NK-92 treated with Interleukin-12 subunit alpha and Interleukin-12 subunit beta, amount 100 ng/mL, for 24 hours (cell line): ENCODE measurements around the gene MIGA1.
"Not testable (repeated sequence)": the region's sequence is repeated elsewhere in the genome, so short reads cannot be mapped to it uniquely, and the experiment has no call there.

Experiments used
- DNase-seq: peaks from one replicate; lab custom pipeline; 2025; lab: John Stamatoyannopoulos, UW

MIGA1 gene

DNA sequence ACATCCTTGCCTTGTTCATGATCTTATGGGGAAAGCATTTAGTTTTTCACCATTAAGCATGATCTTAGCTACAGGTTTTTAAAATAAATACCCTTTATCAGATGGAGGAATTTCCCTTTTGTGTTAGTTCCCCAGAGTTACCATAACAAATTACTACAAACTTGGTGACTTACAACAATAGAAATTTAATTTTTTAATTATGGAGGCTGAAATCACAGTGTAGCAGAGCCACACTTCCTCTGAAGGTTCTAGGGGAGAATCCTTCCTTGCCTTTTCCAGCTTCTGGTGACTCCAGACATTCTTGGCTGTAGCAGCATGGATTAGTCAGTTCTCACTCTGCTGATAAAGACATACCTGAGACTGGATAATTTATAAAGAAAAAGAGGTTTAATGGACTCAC, 18.5 kb downstream of the MIGA1 start:
- DNase-seq, result no peak

GRCh38 chr1:77802026-77802425, 22.6 kb downstream of the MIGA1 start:
- no peak for DNase-seq

- no peak for DNase-seq
Measured at GRCh38 chr1:77803371-77803770, 23.9 kb downstream of the MIGA1 start.

DNA sequence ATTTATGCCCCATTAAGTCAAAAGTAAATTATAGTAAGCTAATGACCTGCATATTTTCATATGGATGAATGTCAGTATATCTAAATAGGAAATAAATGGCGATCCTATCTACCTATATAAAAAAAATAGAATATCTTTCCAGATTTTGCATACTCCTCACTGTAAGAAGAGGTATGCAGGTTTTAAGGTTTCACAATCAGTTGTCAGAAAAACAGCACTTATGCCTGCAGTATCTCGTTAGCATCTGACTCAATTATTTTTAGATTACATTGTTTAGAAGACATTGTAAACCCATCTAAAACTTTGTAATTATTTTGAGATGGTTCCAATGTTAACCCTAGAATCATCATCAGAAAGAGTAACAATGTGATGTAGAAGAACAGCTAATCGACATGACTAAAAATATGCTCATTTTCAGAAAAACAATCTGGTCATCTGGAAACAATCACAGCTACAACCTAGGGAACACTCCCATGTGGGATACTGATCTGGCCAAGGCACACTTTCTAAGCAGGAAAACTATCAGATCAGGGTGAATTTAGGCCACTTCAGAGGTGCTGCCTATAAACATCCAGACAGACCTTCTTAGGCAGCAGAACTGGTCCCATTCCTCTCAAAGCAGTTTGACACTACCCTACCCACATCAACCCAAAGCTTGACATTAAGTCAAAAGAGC, 30.5 kb downstream of the MIGA1 start:
- DNase-seq, result not testable (repeated sequence)

DNA sequence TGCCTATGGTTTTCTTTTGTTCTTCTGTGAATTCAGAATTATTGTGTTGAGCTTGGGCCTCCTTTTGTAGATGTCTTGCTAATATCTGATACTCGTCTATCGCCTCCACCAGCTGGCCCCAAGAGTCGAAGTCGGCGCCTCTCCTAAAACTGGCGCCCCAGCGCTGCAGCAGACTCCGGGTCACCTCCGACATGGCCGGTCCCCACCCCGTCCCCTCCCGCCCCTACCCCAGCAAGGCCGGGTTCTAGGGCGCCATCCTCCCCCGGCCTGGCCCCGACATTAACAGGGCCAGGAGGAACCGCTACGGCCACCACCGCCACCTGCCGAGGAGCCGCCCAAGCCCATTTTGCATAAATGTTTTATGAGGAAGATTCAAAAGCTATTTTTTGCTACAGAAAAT, 32.1 kb downstream of the MIGA1 start:
- not testable (repeated sequence) for DNase-seq

GRCh38 chr1:77817368-77818209, 38.1 kb downstream of the MIGA1 start:
- no peak for DNase-seq

GRCh38 chr1:77820121-77820520, 40.7 kb downstream of the MIGA1 start:
- DNase-seq, result no peak

GRCh38 chr1:77824079-77824478, 44.6 kb downstream of the MIGA1 start:
- DNase-seq, result no peak

GRCh38 chr1:77824694-77825093, 45.2 kb downstream of the MIGA1 start:
- DNase-seq, result no peak

DNA sequence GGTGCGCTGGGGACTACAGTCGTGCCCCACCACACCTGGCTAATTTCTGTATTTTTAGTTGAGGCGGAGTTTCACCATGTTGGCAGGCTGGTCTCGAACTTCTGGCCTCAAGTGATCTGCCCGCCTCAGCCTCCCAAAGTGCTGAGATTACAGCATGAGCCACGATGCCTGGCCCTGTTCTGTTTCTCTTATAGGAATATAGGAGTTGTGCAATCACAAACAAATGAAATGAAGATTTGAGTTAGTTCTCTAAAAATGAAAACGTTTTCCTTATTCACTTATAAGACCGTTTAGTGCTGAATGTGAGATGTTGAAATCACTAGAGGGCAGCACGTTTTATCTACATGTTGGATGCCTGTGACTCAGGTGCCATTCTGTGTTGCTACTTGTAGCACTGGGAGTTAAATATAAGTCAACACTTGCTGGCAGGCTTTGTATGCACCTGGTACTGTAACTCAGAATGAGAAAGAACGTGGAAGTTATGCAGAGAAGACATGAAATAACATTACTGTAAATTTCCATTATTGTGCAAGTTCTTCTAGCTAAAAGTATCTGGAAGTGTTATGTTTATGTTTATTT, 45.8 kb downstream of the MIGA1 start:
- no peak for DNase-seq

GRCh38 chr1:77826851-77827250, 47.4 kb downstream of the MIGA1 start:
- DNase-seq, result not testable (repeated sequence)

GRCh38 chr1:77828098-77828497, 48.6 kb downstream of the MIGA1 start:
- no peak for DNase-seq

DNA sequence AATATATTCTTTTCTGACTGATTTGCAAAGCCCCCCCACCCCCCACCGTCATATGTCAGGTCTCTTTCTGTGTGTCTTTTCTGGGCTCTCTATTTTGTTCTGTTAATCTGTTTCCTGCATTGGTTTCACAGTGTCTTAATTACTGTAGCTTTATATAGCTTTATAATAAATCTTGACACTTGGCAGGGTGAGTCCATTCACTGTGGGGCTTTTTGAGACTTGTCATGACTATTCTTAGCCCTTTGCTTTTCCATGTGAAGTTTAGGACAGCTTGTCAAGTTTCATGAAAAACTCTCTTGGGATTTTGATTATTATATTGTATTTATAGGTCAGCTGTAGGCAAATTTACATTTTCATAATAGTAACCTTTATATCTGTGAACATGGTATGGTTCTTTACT, 50.4 kb downstream of the MIGA1 start:
- no peak for DNase-seq

GRCh38 chr1:77830946-77831345, 51.5 kb downstream of the MIGA1 start:
- no peak for DNase-seq

GRCh38 chr1:77831566-77831965, 52.1 kb downstream of the MIGA1 start:
- DNase-seq, result no peak

DNA sequence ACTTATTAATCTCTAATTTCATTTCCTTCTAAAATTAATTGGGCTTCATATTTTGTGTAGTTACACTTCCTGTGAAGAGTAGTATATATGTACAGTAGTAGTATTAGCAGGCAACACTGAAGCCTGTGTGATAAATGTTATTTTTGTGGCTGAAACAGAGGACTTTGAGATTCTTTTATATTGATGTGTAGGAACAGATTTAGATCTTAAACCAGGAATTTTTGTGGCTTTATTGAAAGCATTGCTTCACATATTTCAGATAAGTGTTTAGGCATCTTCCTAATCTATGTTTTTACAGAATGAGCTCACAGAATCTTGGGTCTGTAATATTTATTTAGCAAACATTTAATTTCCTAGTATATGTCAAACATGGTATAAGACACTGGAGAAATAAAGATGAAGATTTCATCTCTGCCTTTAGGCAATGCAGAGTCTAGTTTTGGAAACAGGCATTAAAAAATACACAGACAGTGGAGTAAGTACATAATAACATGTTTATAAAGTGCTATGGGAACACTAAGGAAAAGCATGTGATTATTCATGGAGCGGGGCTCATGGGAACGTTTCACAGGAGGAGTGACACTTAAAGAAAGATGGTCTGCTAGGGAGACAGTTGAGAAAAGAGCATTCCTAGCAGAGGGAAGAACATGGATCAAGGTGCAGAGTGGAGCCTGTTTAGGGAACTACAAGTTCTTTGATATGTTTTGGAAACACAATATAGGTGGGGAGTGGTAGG, 52.7 kb downstream of the MIGA1 start:
- DNase-seq, result no peak

- DNase-seq, result no peak
Measured at GRCh38 chr1:77832901-77833300, 53.5 kb downstream of the MIGA1 start.

DNA sequence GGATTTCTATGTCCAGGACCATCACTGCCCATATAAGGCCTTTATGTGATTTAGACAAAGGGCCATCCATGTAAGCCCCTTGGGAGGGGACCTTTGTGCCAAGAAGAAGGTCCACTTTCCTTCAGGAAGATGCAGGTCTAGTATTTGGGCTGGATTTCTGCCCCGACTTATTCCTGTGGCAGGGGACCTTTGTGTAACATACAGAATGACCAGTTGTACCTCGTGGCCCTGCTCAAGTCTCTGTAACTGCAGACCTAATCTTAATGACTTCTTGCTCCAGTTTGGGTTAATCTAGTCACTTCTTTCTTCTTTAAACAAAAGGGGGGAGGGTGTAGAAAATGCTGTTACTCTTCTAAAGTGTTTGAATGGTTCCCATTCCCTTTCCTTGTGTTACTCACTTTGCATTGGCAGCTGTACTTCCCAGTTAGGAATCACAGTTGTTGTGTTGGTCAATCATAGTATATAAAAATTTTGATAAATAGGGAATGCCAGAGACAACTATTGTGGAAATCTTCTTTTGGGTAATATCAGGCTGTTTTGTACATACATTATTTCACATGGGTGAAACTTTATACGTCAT, 54.2 kb downstream of the MIGA1 start:
- no peak for DNase-seq

DNA sequence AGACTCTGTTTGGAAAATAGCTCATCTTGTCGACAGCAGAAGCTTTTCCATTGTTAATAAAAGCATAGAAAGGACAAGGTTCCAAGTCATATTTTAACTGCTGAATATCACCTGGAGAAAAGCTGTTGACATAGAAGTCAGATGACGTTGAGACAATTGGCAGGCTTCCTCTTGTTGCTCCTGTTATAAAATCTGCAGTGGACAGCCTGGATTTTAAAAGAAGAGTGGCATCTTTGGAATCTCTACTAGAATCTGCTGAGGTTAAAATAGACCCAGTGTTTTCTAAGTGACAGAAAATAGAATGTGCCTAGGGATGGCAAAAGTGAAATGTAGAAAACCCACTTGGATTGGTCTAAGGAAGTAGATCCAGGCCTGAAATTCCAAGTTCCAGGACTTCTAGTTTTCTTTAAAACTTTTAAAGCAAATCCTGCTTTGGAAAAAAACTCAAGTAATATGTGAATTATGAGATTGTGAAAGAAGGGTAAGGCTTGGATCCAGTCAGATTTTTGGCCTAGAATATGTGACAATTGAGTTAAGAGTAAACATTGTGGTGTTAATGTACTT, 55.4 kb downstream of the MIGA1 start:
- DNase-seq, result no peak

GRCh38 chr1:77841574-77841973, 62.1 kb downstream of the MIGA1 start:
- DNase-seq, result no peak

- DNase-seq, result no peak
Measured at GRCh38 chr1:77845951-77846350, 66.5 kb downstream of the MIGA1 start.

- no peak for DNase-seq
Measured at GRCh38 chr1:77846966-77847365, 67.5 kb downstream of the MIGA1 start.
